Measurements from ENCODE around the gene KIF13A.
"Not testable (repeated sequence)": the region's sequence is repeated elsewhere in the genome, so short reads cannot be mapped to it uniquely, and the experiment has no call there.

DNA sequence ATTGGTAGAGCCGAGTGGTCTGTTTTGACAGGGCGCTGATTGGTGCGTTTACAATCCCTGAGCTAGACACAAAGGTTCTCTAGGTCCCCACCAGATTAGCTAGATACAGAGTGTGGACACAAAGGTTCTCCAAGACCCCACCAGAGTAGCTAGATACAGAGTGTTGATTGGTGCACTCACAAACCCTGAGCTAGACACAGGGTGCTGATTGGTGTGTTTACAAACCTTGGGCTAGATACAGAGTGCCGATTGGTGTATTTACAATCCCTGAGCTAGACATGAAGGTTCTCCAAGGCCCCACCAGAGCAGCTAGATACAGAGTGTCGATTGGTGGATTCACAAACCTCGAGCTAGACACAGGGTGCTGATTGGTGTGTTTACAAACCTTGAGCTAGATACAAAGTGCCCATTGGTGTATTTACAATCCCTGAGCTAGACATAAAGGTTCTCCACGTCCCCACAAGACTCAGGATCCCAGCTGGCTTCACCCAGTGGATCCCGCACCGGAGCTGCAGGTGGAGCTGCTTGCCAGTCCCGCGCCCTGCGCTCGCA, 242.6 kb downstream of the KIF13A start:
- TF ChIP-seq, protein P1, sequence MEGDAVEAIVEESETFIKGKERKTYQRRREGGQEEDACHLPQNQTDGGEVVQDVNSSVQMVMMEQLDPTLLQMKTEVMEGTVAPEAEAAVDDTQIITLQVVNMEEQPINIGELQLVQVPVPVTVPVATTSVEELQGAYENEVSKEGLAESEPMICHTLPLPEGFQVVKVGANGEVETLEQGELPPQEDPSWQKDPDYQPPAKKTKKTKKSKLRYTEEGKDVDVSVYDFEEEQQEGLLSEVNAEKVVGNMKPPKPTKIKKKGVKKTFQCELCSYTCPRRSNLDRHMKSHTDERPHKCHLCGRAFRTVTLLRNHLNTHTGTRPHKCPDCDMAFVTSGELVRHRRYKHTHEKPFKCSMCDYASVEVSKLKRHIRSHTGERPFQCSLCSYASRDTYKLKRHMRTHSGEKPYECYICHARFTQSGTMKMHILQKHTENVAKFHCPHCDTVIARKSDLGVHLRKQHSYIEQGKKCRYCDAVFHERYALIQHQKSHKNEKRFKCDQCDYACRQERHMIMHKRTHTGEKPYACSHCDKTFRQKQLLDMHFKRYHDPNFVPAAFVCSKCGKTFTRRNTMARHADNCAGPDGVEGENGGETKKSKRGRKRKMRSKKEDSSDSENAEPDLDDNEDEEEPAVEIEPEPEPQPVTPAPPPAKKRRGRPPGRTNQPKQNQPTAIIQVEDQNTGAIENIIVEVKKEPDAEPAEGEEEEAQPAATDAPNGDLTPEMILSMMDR (IDR thresholded peaks at IDR 0.05), result not testable (repeated sequence)
- TF ChIP-seq SIN3A (IDR thresholded peaks at IDR 0.05; ENCODE audit: borderline replicate concordance, insufficient read depth, low read depth, low read length), result not testable (repeated sequence)

Measured in Panc1 (cell line).